Calu3 (cell line): ENCODE data around the gene PLCG2. TPM values are rescaled to one million over a fixed set of nuclear protein-coding genes. Genes with fewer than 3 reads are reported as not detected.
A peak's percentile ranks its signal among the peaks of the same experiment; 100 is the strongest.

Experiments
- BruUV-seq: library from RNA; stranded (reverse); fragments of 400-500 nt; replicated peaks from 2 replicates; lab custom pipeline; 2021; lab: Mats Ljungman, UMichigan
- CTCF ChIA-PET: fragments of 300-600 bp; sonication (Branson Sonifier 250); formaldehyde crosslinking; loops from one replicate; lab custom pipeline; 2022; ENCODE audit warnings: antibody characterized with exemption; lab: Charles Lee
- DNase-seq: peaks from one replicate; pipeline ENCODE4 v3.0.0; 2022
- H3K27ac Mint-ChIP-seq: one replicate; pipeline ENCODE4 v1.8.0; 2022; ENCODE audit warnings: mixed read lengths; ENCODE audit not compliant: unreplicated experiment
- H3K27me3 Mint-ChIP-seq: one replicate; pipeline ENCODE4 v1.8.0; 2022; ENCODE audit warnings: mixed read lengths; ENCODE audit not compliant: unreplicated experiment
- H3K36me3 Mint-ChIP-seq: one replicate; pipeline ENCODE4 v1.8.0; 2022; ENCODE audit warnings: mild to moderate bottlenecking, moderate library complexity, mixed read lengths; ENCODE audit not compliant: insufficient read depth, unreplicated experiment
- H3K4me1 Mint-ChIP-seq: one replicate; pipeline ENCODE4 v1.8.0; 2022; ENCODE audit warnings: mild to moderate bottlenecking, low read depth, mixed read lengths; ENCODE audit not compliant: unreplicated experiment
- H3K4me3 Mint-ChIP-seq: one replicate; pipeline ENCODE4 v1.8.0; 2022; ENCODE audit warnings: mild to moderate bottlenecking, low read depth, moderate library complexity, mixed read lengths; ENCODE audit not compliant: unreplicated experiment
- H3K9me3 Mint-ChIP-seq: one replicate; pipeline ENCODE4 v1.8.0; 2022; ENCODE audit warnings: low read depth, mixed read lengths; ENCODE audit not compliant: unreplicated experiment
- intact Hi-C: fragments of 100-400 bp; cut with micrococcal nuclease; formaldehyde crosslinking; loops from one replicate; pipeline ENCODE4 v1.10.0; 2022; ENCODE audit not compliant: unreplicated experiment
- total RNA-seq: library from RNA; stranded (reverse); gene quantifications from 2 replicates; pipeline ENCODE4 v1.2.3, GENCODE V29; 2022
- TF ChIP-seq, protein P1 (sequence below): fragments of 200-600 bp; IDR thresholded peaks from one replicate; pipeline ENCODE4 v1.8.0; 2022; ENCODE audit warnings: antibody characterized with exemption; ENCODE audit not compliant: unreplicated experiment

Gene PLCG2
- total RNA-seq, 1 experiment from 2014 or later: 3.4 TPM

GRCh38 chr16:81786321-81786720 lies 7.2 kb downstream of the PLCG2 start:
- H3K9me3 Mint-ChIP-seq: no peaks in the 10 kb centered on the region
- TF ChIP-seq, protein P1, sequence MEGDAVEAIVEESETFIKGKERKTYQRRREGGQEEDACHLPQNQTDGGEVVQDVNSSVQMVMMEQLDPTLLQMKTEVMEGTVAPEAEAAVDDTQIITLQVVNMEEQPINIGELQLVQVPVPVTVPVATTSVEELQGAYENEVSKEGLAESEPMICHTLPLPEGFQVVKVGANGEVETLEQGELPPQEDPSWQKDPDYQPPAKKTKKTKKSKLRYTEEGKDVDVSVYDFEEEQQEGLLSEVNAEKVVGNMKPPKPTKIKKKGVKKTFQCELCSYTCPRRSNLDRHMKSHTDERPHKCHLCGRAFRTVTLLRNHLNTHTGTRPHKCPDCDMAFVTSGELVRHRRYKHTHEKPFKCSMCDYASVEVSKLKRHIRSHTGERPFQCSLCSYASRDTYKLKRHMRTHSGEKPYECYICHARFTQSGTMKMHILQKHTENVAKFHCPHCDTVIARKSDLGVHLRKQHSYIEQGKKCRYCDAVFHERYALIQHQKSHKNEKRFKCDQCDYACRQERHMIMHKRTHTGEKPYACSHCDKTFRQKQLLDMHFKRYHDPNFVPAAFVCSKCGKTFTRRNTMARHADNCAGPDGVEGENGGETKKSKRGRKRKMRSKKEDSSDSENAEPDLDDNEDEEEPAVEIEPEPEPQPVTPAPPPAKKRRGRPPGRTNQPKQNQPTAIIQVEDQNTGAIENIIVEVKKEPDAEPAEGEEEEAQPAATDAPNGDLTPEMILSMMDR: no peak
- no peak overlapping the region for H3K27ac Mint-ChIP-seq
- CTCF ChIA-PET: interaction anchor here (0.5 to 1.1 kb wide), 4 partner anchors 12 to 348 kb away, joined by 3 to 8 read pairs (median 3); no protein-coding TSS in a partner anchor
- intact Hi-C loops: loop anchor here (5.0 kb wide), 1 partner anchor 86 kb away; no protein-coding TSS in a partner anchor
- BruUV-seq: no TSS peak
- H3K4me1 Mint-ChIP-seq: peaks cover 28% of the 10 kb centered on the region
- peaks cover 74% of the 10 kb centered on the region for H3K27me3 Mint-ChIP-seq
- DNase-seq: peak; percentile 29
- H3K4me3 Mint-ChIP-seq: no peak overlapping the region
- H3K36me3 Mint-ChIP-seq: no peaks in the 10 kb centered on the region

GRCh38 chr16:81786868-81787267 lies 7.8 kb downstream of the PLCG2 start:
- Mint-ChIP-seq H3K4me1 (peaks cover 28% of the 10 kb centered on the region), H3K27me3 (peaks cover 74% of the 10 kb centered on the region), H3K4me3 (no peak overlapping the region), H3K27ac (no peak overlapping the region), H3K36me3 (no peaks in the 10 kb centered on the region), H3K9me3 (no peaks in the 10 kb centered on the region)
- TF ChIP-seq, protein P1: no peak
- BruUV-seq: no TSS peak
- CTCF ChIA-PET: interaction anchor here (0.6 to 0.8 kb wide), 2 partner anchors 61 to 348 kb away, joined by 3 read pairs; no protein-coding TSS in a partner anchor
- intact Hi-C loops: loop anchor here (5.0 kb wide), 1 partner anchor 85 kb away; no protein-coding TSS in a partner anchor
- DNase-seq: no peak

DNA sequence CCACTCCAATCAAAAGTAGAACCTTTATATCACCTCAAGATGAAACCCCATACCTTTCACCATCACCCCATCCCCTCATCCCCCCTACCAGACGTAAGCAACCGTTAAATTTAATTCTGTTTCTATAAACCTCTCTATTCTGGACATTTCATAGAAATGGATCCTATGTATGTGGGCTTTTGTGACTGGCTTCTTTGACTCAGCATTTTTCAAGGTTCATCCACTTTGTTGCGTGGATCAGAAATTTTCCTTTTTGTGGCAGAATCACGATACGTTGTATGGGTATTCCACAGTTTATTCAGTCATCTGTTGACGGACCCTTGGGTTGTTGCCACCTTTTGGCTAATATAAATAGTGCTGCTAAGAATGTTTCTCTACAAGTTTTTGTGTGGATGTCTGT lies 8.6 kb downstream of the PLCG2 start:
- CTCF ChIA-PET: no interaction called here
- H3K27ac Mint-ChIP-seq: no peak overlapping the region
- H3K4me1 Mint-ChIP-seq: peaks cover 28% of the 10 kb centered on the region
- DNase-seq: no peak
- no peaks in the 10 kb centered on the region for H3K9me3 Mint-ChIP-seq
- TF ChIP-seq, protein P1: no peak
- BruUV-seq: no TSS peak
- no peaks in the 10 kb centered on the region for H3K36me3 Mint-ChIP-seq
- peaks cover 74% of the 10 kb centered on the region for H3K27me3 Mint-ChIP-seq
- no peak overlapping the region for H3K4me3 Mint-ChIP-seq
- intact Hi-C loops: loop anchor here (5.0 kb wide), 1 partner anchor 85 kb away; no protein-coding TSS in a partner anchor

DNA sequence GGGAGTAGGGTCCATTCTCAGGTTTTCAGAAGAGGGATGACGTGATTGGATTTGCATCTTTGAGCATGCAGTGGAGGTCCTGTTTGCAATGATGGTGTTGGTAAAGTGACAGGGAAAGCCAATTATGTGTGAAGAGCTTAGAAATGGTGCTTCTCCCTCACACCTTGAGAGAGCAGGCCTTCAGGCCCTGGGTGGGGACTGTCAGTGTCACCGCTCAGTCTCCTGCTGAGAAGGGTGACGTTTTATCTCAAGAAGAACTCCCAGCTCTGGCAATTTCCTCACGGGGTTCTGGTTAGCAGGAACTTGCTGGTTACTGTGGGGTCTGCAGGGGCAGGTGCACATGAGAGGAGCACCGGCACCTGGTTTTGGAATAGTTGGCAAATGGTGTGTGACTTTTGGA lies 11.2 kb downstream of the PLCG2 start:
- CTCF ChIA-PET: no interaction called here
- TF ChIP-seq, protein P1: no peak
- DNase-seq: no peak
- no peaks in the 10 kb centered on the region for H3K36me3 Mint-ChIP-seq
- BruUV-seq: no TSS peak
- no peaks in the 10 kb centered on the region for H3K9me3 Mint-ChIP-seq
- peaks cover 74% of the 10 kb centered on the region for H3K27me3 Mint-ChIP-seq
- intact Hi-C loops: no loop called here
- no peak overlapping the region for H3K27ac Mint-ChIP-seq
- no peak overlapping the region for H3K4me3 Mint-ChIP-seq
- peaks cover 13% of the 10 kb centered on the region for H3K4me1 Mint-ChIP-seq
